K562 (cell line): ENCODE measurements around the gene TTC33. TPM values are rescaled to one million over a fixed set of nuclear protein-coding genes. Genes with fewer than 3 reads are reported as not detected.

Experiments used
- ATF7 ChIP-seq: fragments of 450-650 bp; IDR thresholded peaks from 2 replicates; pipeline ENCODE4 v1.7.1; 2014; ENCODE audit warnings: mild to moderate bottlenecking, moderate library complexity
- BRD4 ChIP-seq: fragments of 200-600 bp; sonication (generic); IDR thresholded peaks from 2 replicates; pipeline ENCODE4 v1.6.1; 2017; ENCODE audit warnings: inconsistent platforms
- C11orf30 ChIP-seq: fragments of 450-650 bp; IDR thresholded peaks from 2 replicates; pipeline ENCODE4 v1.6.1; 2016; ENCODE audit warnings: low read depth, mild to moderate bottlenecking
- CBX3 ChIP-seq, 2 experiments: IDR thresholded peaks; 1 replicate in 1 of 2; 2 replicates in 1 of 2; pipeline ENCODE4 v1.6.1; 2012; ENCODE audit warnings: inconsistent platforms in 2 of 2, low read length in 2 of 2, borderline replicate concordance in 1 of 2, control low read depth in 1 of 2
- CHD2 ChIP-seq: IDR thresholded peaks from 2 replicates; pipeline ENCODE4 v1.6.1; 2011; ENCODE audit warnings: low read depth, low read length
- CXXC5 ChIP-seq: fragments of 250-450 bp; sonication (Bioruptor Pico); IDR thresholded peaks from 2 replicates; pipeline ENCODE4 v1.8.0; 2022; ENCODE audit warnings: inconsistent platforms, mild to moderate bottlenecking, moderate library complexity
- DPF2 ChIP-seq: fragments of 450-650 bp; IDR thresholded peaks from 2 replicates; pipeline ENCODE4 v1.6.1; 2016
- ELF1 ChIP-seq: fragments of 200-800 bp; sonication (Bioruptor generic); IDR thresholded peaks from 2 replicates; pipeline ENCODE4 v1.6.1; 2016; ENCODE audit warnings: missing genetic modification characterization, missing compliant biosample characterization
- EP400 ChIP-seq: fragments of 450-650 bp; IDR thresholded peaks from 2 replicates; pipeline ENCODE4 v1.6.1; 2017; ENCODE audit warnings: antibody characterized with exemption, mild to moderate bottlenecking, moderate library complexity
- HOXB6 ChIP-seq: fragments of 250-450 bp; sonication (Bioruptor Pico); IDR thresholded peaks from 2 replicates; pipeline ENCODE4 v1.5.1; 2022; ENCODE audit warnings: mild to moderate bottlenecking, borderline replicate concordance
- MAZ ChIP-seq, 2 experiments: fragments of 450-650 bp in 1 of 2; sonication (generic) in 1 of 2; formaldehyde crosslinking; IDR thresholded peaks in 1 of 2; conservative IDR thresholded peaks in 1 of 2; 2 replicates each; pipeline versions ENCODE4 v1.4.0 to v1.5.0; 2020; ENCODE audit warnings: mild to moderate bottlenecking in 1 of 2, missing genetic modification reagents in 1 of 2
- PHF8 ChIP-seq: fragments of 200-600 bp; sonication (generic); IDR thresholded peaks from 2 replicates; pipeline ENCODE4 v1.6.1; 2012; ENCODE audit warnings: mixed run types, mild to moderate bottlenecking, inconsistent platforms, low read length, moderate library complexity, borderline replicate concordance
- PTBP1 ChIP-seq: fragments of 200-400 bp; formaldehyde crosslinking; IDR thresholded peaks from 2 replicates; pipeline ENCODE4 v1.6.1; 2017; ENCODE audit warnings: low read depth, low read length
- RNF2 ChIP-seq: sonication (generic); IDR thresholded peaks from 2 replicates; pipeline ENCODE4 v1.6.1; 2016
- SMAD2 ChIP-seq: fragments of 150-350 bp; IDR thresholded peaks from 2 replicates; pipeline ENCODE4 v1.6.1; 2014; ENCODE audit warnings: low read depth, mild to moderate bottlenecking, low read length
- STAG1 ChIP-seq: sonication (generic); formaldehyde crosslinking; IDR thresholded peaks from 2 replicates; pipeline ENCODE4 v1.5.0; 2020; ENCODE audit warnings: missing genetic modification reagents, borderline replicate concordance
- SUPT5H ChIP-seq: fragments of 450-650 bp; IDR thresholded peaks from 2 replicates; pipeline ENCODE4 v1.6.1; 2016
- TAF9B ChIP-seq: fragments of 450-650 bp; IDR thresholded peaks from 2 replicates; pipeline ENCODE4 v1.6.1; 2018; ENCODE audit warnings: mild to moderate bottlenecking; ENCODE audit not compliant: partially characterized antibody
- ZEB2 ChIP-seq: fragments of 450-650 bp; IDR thresholded peaks from 2 replicates; pipeline ENCODE4 v1.6.1; 2016
- ZFX ChIP-seq: sonication (generic); formaldehyde crosslinking; IDR thresholded peaks from 2 replicates; pipeline ENCODE4 v1.8.0; 2022; ENCODE audit warnings: mild to moderate bottlenecking, missing genetic modification reagents, moderate library complexity
- ZKSCAN8 ChIP-seq: fragments of 200-800 bp; sonication (Bioruptor generic); IDR thresholded peaks from 2 replicates; pipeline ENCODE4 v1.6.1; 2016; ENCODE audit warnings: missing genetic modification characterization, missing compliant biosample characterization
- ZNF121 ChIP-seq: sonication (generic); formaldehyde crosslinking; conservative IDR thresholded peaks from 2 replicates; pipeline ENCODE4 v1.8.0; 2022; ENCODE audit warnings: missing genetic modification reagents
- ZNF134 ChIP-seq: fragments of 250-450 bp; sonication (Bioruptor Pico); conservative IDR thresholded peaks from 2 replicates; pipeline ENCODE4 v1.4.0; 2020
- ZNF507 ChIP-seq: conservative IDR thresholded peaks from 2 replicates; pipeline ENCODE4 v1.6.1; 2017; ENCODE audit warnings: missing genetic modification characterization, missing compliant biosample characterization
- polyA plus RNA-seq, 8 experiments: library from polyadenylated mRNA; depleted of rRNA in 4 of 8; stranded (reverse) in 5 of 8; unstranded in 3 of 8; fragments of >200 nt; fragmentation: Nextera tagmentation in 2 of 8; fragmentation: Illumina TruSeq in 1 of 8; extraction: Ambion mirVana in 2 of 8; extraction: Trizol in 1 of 8; gene quantifications; 2 replicates each; pipeline versions ENCODE4 v1.2.1 to v1.2.3, GENCODE V29; 2011 to 2014; ENCODE audit warnings: inconsistent platforms in 1 of 8, missing spikeins in 1 of 8
- total RNA-seq, 7 experiments: library from RNA; depleted of rRNA in 6 of 7; stranded (reverse); fragments of >200 nt in 6 of 7; fragmentation: Illumina TruSeq in 2 of 7; extraction: Trizol in 2 of 7; gene quantifications; 2 replicates each; pipeline versions ENCODE4 v1.2.1 to v1.2.3, GENCODE V29; 2011 to 2021; ENCODE audit warnings: low replicate concordance in 1 of 7
- TF ChIP-seq, protein P1 (sequence below): fragments of 450-650 bp; formaldehyde crosslinking; IDR thresholded peaks from 2 replicates; pipeline ENCODE4 v1.4.0; 2022; ENCODE audit warnings: missing genetic modification characterization
- TF ChIP-seq, protein P2 (sequence below): fragments of 250-450 bp; sonication (Bioruptor Pico); IDR thresholded peaks from 2 replicates; pipeline ENCODE4 v1.8.0; 2021; ENCODE audit warnings: borderline replicate concordance, mild to moderate bottlenecking, moderate library complexity; ENCODE audit not compliant: poor library complexity, severe bottlenecking
- TF ChIP-seq, protein P3 (sequence below): conservative IDR thresholded peaks from 2 replicates; pipeline ENCODE4 v1.6.1; 2011; ENCODE audit warnings: low read depth, mild to moderate bottlenecking, low read length; ENCODE audit not compliant: control insufficient read depth

Gene TTC33
- total and polyA plus RNA-seq, 9 of the 15 experiments (the other 6 are each of a cell fraction or from before 2014, with no cell fraction given), result 11.5 to 24.9 (median 21.1) TPM

DNA sequence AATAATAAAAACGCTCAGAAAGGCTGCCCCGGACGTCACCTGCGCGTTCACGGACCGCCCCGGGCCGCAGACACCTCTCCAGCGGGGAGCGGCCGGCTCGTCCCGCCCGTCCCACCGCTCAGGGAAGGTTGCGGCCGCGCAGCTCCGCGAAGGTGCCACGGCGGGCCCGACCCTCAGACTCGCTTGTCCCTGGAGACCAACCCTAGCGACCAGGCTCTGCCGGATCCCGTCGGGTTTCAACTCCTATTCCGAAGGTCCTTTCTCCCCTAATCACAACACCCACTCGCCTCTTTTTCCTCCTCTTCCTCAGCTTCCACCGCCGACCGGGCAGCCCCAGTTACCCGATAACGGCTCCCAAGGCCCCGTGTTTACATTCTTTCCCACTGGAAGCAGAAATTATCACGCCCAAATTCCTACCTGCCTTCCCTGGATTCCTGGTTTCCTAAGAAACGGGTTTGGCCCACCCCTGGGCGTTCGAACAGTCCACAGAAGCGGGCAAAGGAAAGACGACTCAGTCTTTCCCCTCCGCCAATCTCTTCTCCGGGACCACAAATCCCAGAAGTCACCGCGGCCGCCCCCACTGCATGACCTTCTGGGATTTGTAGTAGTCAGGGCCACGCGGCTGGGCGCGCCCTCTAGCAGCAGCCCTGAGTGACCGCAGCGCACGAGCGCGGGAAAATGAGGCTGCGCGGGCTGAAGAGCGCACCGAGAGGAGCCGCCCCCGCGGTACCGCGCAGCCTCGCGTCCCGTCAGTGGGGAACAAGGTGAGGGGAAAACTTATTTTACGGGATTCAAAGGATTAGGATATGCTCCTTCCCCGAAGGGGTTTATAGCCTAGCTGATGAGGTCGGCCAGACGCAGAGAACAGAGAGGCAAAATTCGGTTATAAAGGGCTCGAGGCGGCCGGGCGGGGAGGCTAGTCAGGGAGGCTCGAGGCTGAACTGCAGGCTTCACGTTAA, at the start of gene TTC33 (continued):
- TF ChIP-seq, protein P1, sequence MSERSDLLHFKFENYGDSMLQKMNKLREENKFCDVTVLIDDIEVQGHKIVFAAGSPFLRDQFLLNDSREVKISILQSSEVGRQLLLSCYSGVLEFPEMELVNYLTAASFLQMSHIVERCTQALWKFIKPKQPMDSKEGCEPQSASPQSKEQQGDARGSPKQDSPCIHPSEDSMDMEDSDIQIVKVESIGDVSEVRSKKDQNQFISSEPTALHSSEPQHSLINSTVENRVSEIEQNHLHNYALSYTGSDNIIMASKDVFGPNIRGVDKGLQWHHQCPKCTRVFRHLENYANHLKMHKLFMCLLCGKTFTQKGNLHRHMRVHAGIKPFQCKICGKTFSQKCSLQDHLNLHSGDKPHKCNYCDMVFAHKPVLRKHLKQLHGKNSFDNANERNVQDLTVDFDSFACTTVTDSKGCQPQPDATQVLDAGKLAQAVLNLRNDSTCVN (CRISPR knock-in tag), result peak; percentile 81; the same call in 1 of the 2 replicates
- TF ChIP-seq ZNF507 (tag) (no peak), CBX3 (IDR thresholded peaks at IDR 0.05; ENCODE audit: borderline replicate concordance in 1 of 2, low read length in 2 of 2) (peak in 1 of 2 experiments; percentile 79; a peak in 2 of 3 replicates), BRD4 (no peak), PHF8 (peak; percentile 67), DPF2 (peak; percentile 41; the same call in 1 of the 2 replicates), ZKSCAN8 (CRISPR knock-in tag) (peak; percentile 77; the same call in 1 of the 2 replicates), STAG1 (CRISPR knock-in tag) (peak; percentile 26; the same call in 1 of the 2 replicates), C11orf30 (no peak), RNF2 (peak; percentile 92), EP400 (peak; percentile 91), CHD2 (peak; percentile 32), MAZ (CRISPR knock-in tag; conservative IDR thresholded peaks at IDR 0.05 in 1 of 2, IDR thresholded peaks at IDR 0.05 in 1 of 2) (peak; percentile 89 to 96), PTBP1 (peak; percentile 62; the same call in 1 of the 2 replicates), ZNF121 (CRISPR knock-in tag) (0 out of 2 replicates have a peak, but pooled peaks have one; percentile 10), HOXB6 (no peak), SUPT5H (peak; percentile 70), TAF9B (no peak), ELF1 (tag) (no peak), ZNF134 (CRISPR knock-in tag) (0 out of 2 replicates have a peak, but pooled peaks have one; percentile 19), ATF7 (peak; percentile 83), ZEB2 (0 out of 2 replicates have a peak, but pooled peaks have one; percentile 11), SMAD2 (no peak; the same call in 1 of the 2 replicates), ZFX (CRISPR knock-in tag) (peak; percentile 87), CXXC5 (peak; percentile 97)
- TF ChIP-seq, protein P2, sequence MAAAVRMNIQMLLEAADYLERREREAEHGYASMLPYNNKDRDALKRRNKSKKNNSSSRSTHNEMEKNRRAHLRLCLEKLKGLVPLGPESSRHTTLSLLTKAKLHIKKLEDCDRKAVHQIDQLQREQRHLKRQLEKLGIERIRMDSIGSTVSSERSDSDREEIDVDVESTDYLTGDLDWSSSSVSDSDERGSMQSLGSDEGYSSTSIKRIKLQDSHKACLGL (CRISPR knock-in tag), result no peak
- TF ChIP-seq, protein P3, sequence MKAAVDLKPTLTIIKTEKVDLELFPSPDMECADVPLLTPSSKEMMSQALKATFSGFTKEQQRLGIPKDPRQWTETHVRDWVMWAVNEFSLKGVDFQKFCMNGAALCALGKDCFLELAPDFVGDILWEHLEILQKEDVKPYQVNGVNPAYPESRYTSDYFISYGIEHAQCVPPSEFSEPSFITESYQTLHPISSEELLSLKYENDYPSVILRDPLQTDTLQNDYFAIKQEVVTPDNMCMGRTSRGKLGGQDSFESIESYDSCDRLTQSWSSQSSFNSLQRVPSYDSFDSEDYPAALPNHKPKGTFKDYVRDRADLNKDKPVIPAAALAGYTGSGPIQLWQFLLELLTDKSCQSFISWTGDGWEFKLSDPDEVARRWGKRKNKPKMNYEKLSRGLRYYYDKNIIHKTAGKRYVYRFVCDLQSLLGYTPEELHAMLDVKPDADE, result peak; percentile 100
